Glutamatergic neuron (in vitro differentiated cells): ENCODE results near the gene SLC6A19. TPM values are rescaled to one million over a fixed set of nuclear protein-coding genes. Genes with fewer than 3 reads are reported as not detected.

ENCODE experiments used
- DNase-seq: peaks from one replicate; pipeline ENCODE4 v3.0.0; 2022
- H3K27ac Mint-ChIP-seq: one replicate; pipeline ENCODE4 v1.8.0; 2020; ENCODE audit warnings: mild to moderate bottlenecking, mixed read lengths, inconsistent platforms; ENCODE audit not compliant: unreplicated experiment
- H3K27me3 Mint-ChIP-seq: one replicate; pipeline ENCODE4 v1.8.0; 2020; ENCODE audit warnings: mild to moderate bottlenecking, moderate library complexity, mixed read lengths, inconsistent platforms; ENCODE audit not compliant: unreplicated experiment
- H3K36me3 Mint-ChIP-seq: one replicate; pipeline ENCODE4 v1.8.0; 2020; ENCODE audit warnings: mild to moderate bottlenecking, mixed read lengths, inconsistent platforms; ENCODE audit not compliant: unreplicated experiment
- H3K4me1 Mint-ChIP-seq: one replicate; pipeline ENCODE4 v1.8.0; 2020; ENCODE audit warnings: mild to moderate bottlenecking, low read depth, mixed read lengths, inconsistent platforms; ENCODE audit not compliant: unreplicated experiment
- H3K4me3 Mint-ChIP-seq: one replicate; pipeline ENCODE4 v1.8.0; 2020; ENCODE audit warnings: mild to moderate bottlenecking, mixed read lengths, inconsistent platforms; ENCODE audit not compliant: unreplicated experiment
- H3K9me3 Mint-ChIP-seq: one replicate; pipeline ENCODE4 v1.8.0; 2020; ENCODE audit warnings: mild to moderate bottlenecking, moderate library complexity, mixed read lengths, inconsistent platforms; ENCODE audit not compliant: unreplicated experiment
- CTCF ChIP-seq: fragments of 200-600 bp; sonication (generic); IDR thresholded peaks from one replicate; pipeline ENCODE4 v1.5.0; 2021; ENCODE audit not compliant: partially characterized antibody, unreplicated experiment
- total RNA-seq: library from RNA; stranded (reverse); fragmentation: NEBNext Ultra II Directional; extraction: Animal tissue kit (Norgen Biotek cat#: 25700); gene quantifications from one replicate; pipeline ENCODE4 v1.2.1, GENCODE V29; 2021; ENCODE audit not compliant: unreplicated experiment

The SLC6A19 gene
- total RNA-seq, 1 donor from 2014 or later, result not detected

GRCh38 chr5:1235838-1236237, 34.4 kb downstream of the SLC6A19 start:
- no peak overlapping the region for H3K4me3 Mint-ChIP-seq
- H3K36me3 Mint-ChIP-seq, result peaks cover 11% of the 10 kb centered on the region
- H3K9me3 Mint-ChIP-seq, result peaks cover 12% of the 10 kb centered on the region
- no peaks in the 10 kb centered on the region for H3K4me1 Mint-ChIP-seq
- peaks cover 4% of the 10 kb centered on the region for H3K27me3 Mint-ChIP-seq
- DNase-seq, result no peak
- H3K27ac Mint-ChIP-seq, result no peak overlapping the region
- no peak for TF ChIP-seq CTCF

- H3K36me3 Mint-ChIP-seq, result peaks cover 11% of the 10 kb centered on the region
- DNase-seq, result no peak
- no peak for TF ChIP-seq CTCF
Measured at GRCh38 chr5:1239505-1240251, 38.3 kb downstream of the SLC6A19 start.

GRCh38 chr5:1240496-1241260, 39.3 kb downstream of the SLC6A19 start:
- TF ChIP-seq CTCF, result no peak
- no peak for DNase-seq
- H3K27ac Mint-ChIP-seq, result no peak overlapping the region
- no peaks in the 10 kb centered on the region for H3K4me1 Mint-ChIP-seq
- peaks cover 14% of the 10 kb centered on the region for H3K9me3 Mint-ChIP-seq
- H3K36me3 Mint-ChIP-seq, result peaks cover 9% of the 10 kb centered on the region
- peaks cover 4% of the 10 kb centered on the region for H3K27me3 Mint-ChIP-seq
- no peak overlapping the region for H3K4me3 Mint-ChIP-seq

More at GRCh38 chr5:1239505-1240251, 38.3 kb downstream of the SLC6A19 start:
- peaks cover 16% of the 10 kb centered on the region for H3K9me3 Mint-ChIP-seq
- H3K27me3 Mint-ChIP-seq, result peaks cover 4% of the 10 kb centered on the region
- H3K4me3 Mint-ChIP-seq, result no peak overlapping the region
- H3K4me1 Mint-ChIP-seq, result no peaks in the 10 kb centered on the region
- no peak overlapping the region for H3K27ac Mint-ChIP-seq

GRCh38 chr5:1241509-1242080, 40.2 kb downstream of the SLC6A19 start:
- peaks cover 8% of the 10 kb centered on the region for H3K9me3 Mint-ChIP-seq
- no peak for DNase-seq
- peaks cover under 1% of the 10 kb centered on the region for H3K36me3 Mint-ChIP-seq
- no peak for TF ChIP-seq CTCF
- peaks cover 4% of the 10 kb centered on the region for H3K27me3 Mint-ChIP-seq
- no peak overlapping the region for H3K4me3 Mint-ChIP-seq
- H3K4me1 Mint-ChIP-seq, result no peaks in the 10 kb centered on the region
- no peak overlapping the region for H3K27ac Mint-ChIP-seq
